Central memory CD8-positive, alpha-beta T cell (primary cell): ENCODE results near the gene ZNF362.

Source experiments
- ATAC-seq: fragments of 150-1000 bp; cut with Tn5 transposase; replicated peaks from 2 replicates; pipeline ENCODE4 v1.10.0; 2022; ENCODE audit warnings: mild to moderate bottlenecking, moderate FRiP score, moderate number of reproducible peaks; ENCODE audit not compliant: poor library complexity, severe bottlenecking; ENCODE audit errors: extremely low read depth
- DNase-seq, 2 donors: peaks; one replicate each; pipeline ENCODE4 v3.0.0; 2021; ENCODE audit warnings: low spot score in 2 of 2
- H3K27ac Mint-ChIP-seq: one replicate; pipeline ENCODE4 v1.8.0; 2022; ENCODE audit warnings: low read depth, mild to moderate bottlenecking, moderate library complexity, mixed read lengths
- H3K27me3 Mint-ChIP-seq: one replicate; pipeline ENCODE4 v1.8.0; 2022; ENCODE audit warnings: mixed read lengths
- H3K36me3 Mint-ChIP-seq: one replicate; pipeline ENCODE4 v1.8.0; 2022; ENCODE audit warnings: mild to moderate bottlenecking, moderate library complexity, mixed read lengths; ENCODE audit not compliant: insufficient read depth
- H3K4me1 Mint-ChIP-seq: one replicate; pipeline ENCODE4 v1.8.0; 2022; ENCODE audit warnings: mixed read lengths
- H3K4me3 Mint-ChIP-seq: one replicate; pipeline ENCODE4 v1.8.0; 2022; ENCODE audit warnings: mild to moderate bottlenecking, moderate library complexity, mixed read lengths
- H3K9me3 Mint-ChIP-seq: one replicate; pipeline ENCODE4 v1.8.0; 2022; ENCODE audit warnings: mixed read lengths

ZNF362 gene

GRCh38 chr1:33332357-33332789, 76.1 kb downstream of the ZNF362 start:
- ATAC-seq = no peak

DNA sequence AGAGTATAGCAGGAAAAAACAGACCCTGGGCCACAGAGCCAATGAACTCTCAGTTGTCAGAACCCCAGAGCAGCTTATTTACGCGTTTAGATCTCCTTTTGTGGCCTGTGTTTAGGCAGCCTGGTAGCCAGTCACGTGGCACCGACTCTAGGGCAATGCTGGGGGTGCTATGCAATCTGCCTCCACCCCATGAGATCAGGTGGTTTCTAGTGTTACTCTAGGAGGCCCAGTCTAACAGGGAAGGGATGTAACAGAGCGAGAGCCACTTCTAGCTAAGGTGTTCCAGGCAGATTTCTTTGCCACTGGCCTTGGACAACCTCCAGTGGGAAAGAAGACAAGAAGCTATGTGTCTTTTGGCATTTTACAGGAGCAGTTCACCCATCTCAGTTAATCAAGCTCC, 76.6 kb downstream of the ZNF362 start:
- H3K27ac Mint-ChIP-seq = no peak overlapping the region
- peaks cover 37% of the 10 kb centered on the region for H3K36me3 Mint-ChIP-seq
- DNase-seq (no peak), ATAC-seq (no peak)
- no peak overlapping the region for H3K4me3 Mint-ChIP-seq
- no peaks in the 10 kb centered on the region for H3K27me3 Mint-ChIP-seq
- no peaks in the 10 kb centered on the region for H3K9me3 Mint-ChIP-seq
- H3K4me1 Mint-ChIP-seq = peaks cover 15% of the 10 kb centered on the region

More at GRCh38 chr1:33332357-33332789, 76.1 kb downstream of the ZNF362 start:
- no peak overlapping the region for H3K4me3 Mint-ChIP-seq
- no peak overlapping the region for H3K27ac Mint-ChIP-seq
- H3K36me3 Mint-ChIP-seq = peaks cover 41% of the 10 kb centered on the region
- H3K27me3 Mint-ChIP-seq = no peaks in the 10 kb centered on the region
- DNase-seq = no peak
- peaks cover 13% of the 10 kb centered on the region for H3K4me1 Mint-ChIP-seq
- no peaks in the 10 kb centered on the region for H3K9me3 Mint-ChIP-seq

DNA sequence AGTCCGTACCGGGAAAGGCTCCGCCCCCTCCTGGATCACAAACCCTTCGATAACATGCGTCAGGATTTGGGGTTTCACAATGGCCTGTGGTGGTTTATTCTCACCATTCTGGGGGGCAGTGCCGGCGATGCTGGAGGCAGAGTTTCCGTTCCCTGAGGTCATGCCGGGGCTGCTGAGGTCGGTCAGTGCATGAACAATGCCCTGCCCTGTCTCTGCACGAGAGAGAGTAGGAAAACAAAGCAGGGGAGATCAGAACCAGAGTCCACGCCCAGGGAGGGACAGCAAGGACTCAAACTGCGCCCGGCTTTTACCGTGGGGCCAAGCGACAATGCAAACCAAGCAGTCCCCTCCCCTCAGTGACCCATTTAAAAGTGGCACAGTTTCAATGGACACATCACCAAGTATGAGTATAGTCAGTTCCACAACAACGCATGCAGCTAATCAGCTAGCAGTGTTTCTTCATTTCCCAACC, 77.8 kb downstream of the ZNF362 start:
- Mint-ChIP-seq H3K9me3 (no peaks in the 10 kb centered on the region), H3K4me3 (no peak overlapping the region), H3K27me3 (no peaks in the 10 kb centered on the region), H3K36me3 (peaks cover 26% of the 10 kb centered on the region), H3K27ac (no peak overlapping the region), H3K4me1 (peaks cover 28% of the 10 kb centered on the region)
- no peak for DNase-seq
- no peak for ATAC-seq

- no peak for DNase-seq
- no peak overlapping the region for H3K4me3 Mint-ChIP-seq
- H3K9me3 Mint-ChIP-seq = no peaks in the 10 kb centered on the region
- H3K27me3 Mint-ChIP-seq = no peaks in the 10 kb centered on the region
- no peak for ATAC-seq
- H3K27ac Mint-ChIP-seq = peak overlapping the region; percentile 78
- peaks cover 21% of the 10 kb centered on the region for H3K36me3 Mint-ChIP-seq
- peaks cover 31% of the 10 kb centered on the region for H3K4me1 Mint-ChIP-seq
Observed at GRCh38 chr1:33335020-33335419, 78.7 kb downstream of the ZNF362 start.

DNA sequence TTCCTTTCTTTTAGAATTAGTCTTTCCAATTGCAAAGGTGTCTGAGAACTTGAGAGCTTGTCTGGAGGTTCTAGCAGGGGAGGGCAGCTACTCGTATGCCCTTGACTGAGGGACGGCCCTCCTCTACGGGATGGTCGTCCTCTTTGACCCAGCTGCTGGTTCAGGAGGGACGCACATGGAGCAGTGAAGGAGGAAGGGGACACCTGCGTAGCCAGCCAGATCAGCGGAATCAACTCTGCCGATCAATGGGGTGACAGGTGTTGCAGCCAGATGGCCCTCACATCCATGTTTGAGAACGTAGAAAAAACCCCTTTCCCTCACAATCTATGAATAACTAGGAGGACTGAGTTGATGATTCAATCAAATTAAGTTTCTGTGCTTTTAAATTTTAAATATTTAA, 80.3 kb downstream of the ZNF362 start:
- H3K27ac Mint-ChIP-seq = no peak overlapping the region
- peaks cover 17% of the 10 kb centered on the region for H3K36me3 Mint-ChIP-seq
- H3K27me3 Mint-ChIP-seq = no peaks in the 10 kb centered on the region
- H3K4me1 Mint-ChIP-seq = peaks cover 45% of the 10 kb centered on the region
- DNase-seq (no peak), ATAC-seq (no peak)
- H3K4me3 Mint-ChIP-seq = no peak overlapping the region
- H3K9me3 Mint-ChIP-seq = no peaks in the 10 kb centered on the region

GRCh38 chr1:33337441-33337840, 81.1 kb downstream of the ZNF362 start:
- Mint-ChIP-seq H3K36me3 (peaks cover 9% of the 10 kb centered on the region), H3K4me1 (peaks cover 45% of the 10 kb centered on the region), H3K9me3 (no peaks in the 10 kb centered on the region), H3K4me3 (no peak overlapping the region), H3K27ac (no peak overlapping the region), H3K27me3 (no peaks in the 10 kb centered on the region)
- DNase-seq = no peak
- ATAC-seq = no peak

DNA sequence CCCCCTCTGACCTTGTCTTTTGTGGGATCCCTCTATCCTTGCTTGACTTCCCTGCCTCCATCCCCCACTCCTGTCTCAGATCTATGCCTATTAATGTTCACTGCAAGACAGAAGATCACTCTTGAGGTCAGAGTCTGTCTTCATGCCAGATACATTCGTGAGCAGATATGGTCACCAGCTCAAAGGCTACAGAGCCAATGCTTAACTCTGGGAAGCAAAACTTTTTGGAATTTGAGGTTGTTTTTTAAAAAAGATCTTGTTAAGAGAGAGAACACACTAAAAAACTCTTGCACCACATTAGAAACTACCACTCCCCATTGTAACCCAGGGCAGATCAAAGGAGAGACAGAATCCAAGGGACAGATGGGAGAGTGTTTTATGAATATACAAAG, 81.8 kb downstream of the ZNF362 start:
- Mint-ChIP-seq H3K4me3 (no peak overlapping the region), H3K27ac (peak overlapping the region; percentile 26)

DNA sequence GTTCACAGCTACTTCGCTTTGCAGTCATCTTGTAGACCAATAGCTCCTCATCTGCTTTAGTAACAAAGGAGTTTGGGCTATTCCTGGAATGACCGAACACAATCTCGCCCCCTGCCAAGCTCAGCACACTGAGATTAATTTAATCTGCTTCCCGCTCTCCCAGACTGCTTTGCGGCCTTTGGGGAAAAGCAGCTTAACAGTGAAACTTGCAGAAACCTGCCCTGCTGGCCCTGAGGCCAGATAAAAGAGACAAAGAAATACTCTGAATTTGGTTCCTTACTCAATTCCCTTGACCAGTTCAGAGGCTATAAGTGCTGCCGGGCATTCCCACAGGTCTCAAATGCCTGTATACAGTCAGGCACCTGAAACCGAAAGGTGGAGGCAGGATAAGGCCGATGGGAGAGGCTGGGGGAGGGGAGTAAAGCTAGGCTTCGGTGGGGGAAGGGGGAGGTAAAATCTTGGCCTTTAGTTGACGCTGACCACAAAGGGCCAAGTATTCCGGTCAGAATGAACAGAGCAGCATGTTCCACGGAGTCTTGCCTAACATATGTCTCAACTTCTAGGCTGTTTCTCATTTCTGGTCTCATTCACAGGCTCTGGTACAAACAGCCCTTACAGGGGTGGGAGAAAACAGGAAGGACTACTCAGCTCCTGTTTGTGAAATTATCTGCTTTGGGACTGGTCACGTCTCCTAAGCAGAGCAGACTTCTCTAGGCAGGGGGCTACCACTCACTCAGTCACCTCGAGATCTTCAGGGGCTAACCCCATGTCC, 82.3 kb downstream of the ZNF362 start:
- peak overlapping the region; percentile 26 for H3K27ac Mint-ChIP-seq
- no peaks in the 10 kb centered on the region for H3K27me3 Mint-ChIP-seq
- H3K4me3 Mint-ChIP-seq = no peak overlapping the region
- DNase-seq = no peak
- no peak for ATAC-seq
- no peaks in the 10 kb centered on the region for H3K9me3 Mint-ChIP-seq
- peaks cover 6% of the 10 kb centered on the region for H3K36me3 Mint-ChIP-seq
- H3K4me1 Mint-ChIP-seq = peaks cover 52% of the 10 kb centered on the region

More for the DNA sequence above, 81.8 kb downstream of the ZNF362 start:
- Mint-ChIP-seq H3K36me3 (peaks cover 6% of the 10 kb centered on the region), H3K9me3 (no peaks in the 10 kb centered on the region), H3K4me1 (peaks cover 51% of the 10 kb centered on the region), H3K27me3 (no peaks in the 10 kb centered on the region)
- ATAC-seq (no peak), DNase-seq (no peak)

DNA sequence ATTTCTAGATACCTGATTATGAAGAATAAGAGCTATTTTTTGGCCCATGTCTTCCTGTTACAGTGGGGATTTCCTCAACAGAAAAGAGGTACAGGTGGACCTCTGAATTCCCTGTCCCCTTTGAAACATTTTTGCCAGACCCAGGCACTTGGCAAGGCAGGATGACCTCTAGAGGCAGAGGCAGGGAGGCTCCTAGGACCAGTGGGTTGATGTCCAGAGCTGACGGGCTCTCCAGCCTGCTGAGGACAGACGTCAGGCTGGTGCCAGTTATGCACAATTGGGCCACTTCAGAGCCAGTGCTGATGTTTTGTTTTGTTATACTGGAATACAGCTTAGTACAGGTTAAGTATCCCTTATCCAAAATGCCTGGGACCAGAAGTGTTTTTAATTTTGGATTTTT, 83.1 kb downstream of the ZNF362 start:
- Mint-ChIP-seq H3K4me3 (no peak overlapping the region), H3K9me3 (no peaks in the 10 kb centered on the region), H3K36me3 (peaks cover 3% of the 10 kb centered on the region), H3K27ac (no peak overlapping the region), H3K4me1 (peaks cover 52% of the 10 kb centered on the region), H3K27me3 (no peaks in the 10 kb centered on the region)
- no peak for ATAC-seq
- DNase-seq = no peak

DNA sequence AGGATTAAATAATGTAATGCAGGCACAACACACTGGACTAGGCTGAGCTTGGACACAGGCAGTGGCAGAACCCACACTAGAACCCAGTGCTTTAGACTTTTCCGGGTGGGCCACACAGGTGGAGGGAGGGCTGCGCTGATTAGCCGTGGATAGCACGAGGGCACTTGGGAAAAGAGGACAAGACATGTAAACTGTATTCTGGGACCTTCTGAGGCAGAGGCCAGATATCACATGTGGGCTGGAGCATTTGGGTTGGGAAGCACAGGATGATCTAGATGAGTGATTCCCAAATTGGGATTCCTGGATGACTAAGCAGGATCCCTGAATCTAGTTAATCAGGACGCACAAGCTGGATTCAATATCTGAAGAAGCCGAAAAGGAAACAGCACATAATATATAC, 84.9 kb downstream of the ZNF362 start:
- no peak overlapping the region for H3K27ac Mint-ChIP-seq
- ATAC-seq = no peak
- no peaks in the 10 kb centered on the region for H3K9me3 Mint-ChIP-seq
- DNase-seq = no peak
- H3K4me3 Mint-ChIP-seq = no peak overlapping the region
- no peaks in the 10 kb centered on the region for H3K27me3 Mint-ChIP-seq
- H3K4me1 Mint-ChIP-seq = peaks cover 44% of the 10 kb centered on the region
- peaks cover 5% of the 10 kb centered on the region for H3K36me3 Mint-ChIP-seq

DNA sequence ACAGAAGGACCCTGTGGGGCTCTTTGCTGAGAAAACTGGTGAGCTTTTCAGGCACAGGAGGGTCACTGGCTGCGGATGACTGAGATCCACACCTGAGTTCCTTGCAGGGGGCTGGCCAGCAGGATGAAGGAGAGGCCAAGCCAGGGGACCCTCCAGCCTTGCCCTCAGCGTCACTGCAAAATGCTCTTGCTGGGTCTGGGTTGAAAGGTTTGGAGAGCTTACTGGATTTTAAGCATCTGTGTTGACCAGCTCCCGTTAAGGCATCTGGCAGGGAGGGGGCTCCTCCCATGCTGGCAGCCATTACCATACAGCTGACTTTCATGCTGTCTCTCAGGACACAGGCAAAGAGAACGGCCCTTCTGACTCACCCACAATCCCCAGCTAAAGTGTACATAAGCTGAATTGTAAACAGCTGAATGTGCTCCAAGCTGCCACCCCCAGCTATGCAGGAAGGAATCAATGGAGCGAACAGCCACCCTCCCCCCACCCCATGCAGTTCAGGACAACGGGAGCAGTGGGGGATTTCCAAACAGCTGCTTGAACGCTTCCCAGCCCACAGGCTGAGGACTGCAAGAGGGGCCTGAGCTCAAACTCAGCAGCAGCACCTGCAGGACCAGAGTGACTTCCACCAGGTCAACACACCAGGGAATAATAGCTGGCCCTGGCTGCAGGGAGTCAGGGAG, 85.9 kb downstream of the ZNF362 start:
- H3K4me3 Mint-ChIP-seq = no peak overlapping the region
- no peaks in the 10 kb centered on the region for H3K27me3 Mint-ChIP-seq
- ATAC-seq = no peak
- no peaks in the 10 kb centered on the region for H3K9me3 Mint-ChIP-seq
- no peak for DNase-seq
- peaks cover 5% of the 10 kb centered on the region for H3K36me3 Mint-ChIP-seq
- peaks cover 49% of the 10 kb centered on the region for H3K4me1 Mint-ChIP-seq
- no peak overlapping the region for H3K27ac Mint-ChIP-seq

DNA sequence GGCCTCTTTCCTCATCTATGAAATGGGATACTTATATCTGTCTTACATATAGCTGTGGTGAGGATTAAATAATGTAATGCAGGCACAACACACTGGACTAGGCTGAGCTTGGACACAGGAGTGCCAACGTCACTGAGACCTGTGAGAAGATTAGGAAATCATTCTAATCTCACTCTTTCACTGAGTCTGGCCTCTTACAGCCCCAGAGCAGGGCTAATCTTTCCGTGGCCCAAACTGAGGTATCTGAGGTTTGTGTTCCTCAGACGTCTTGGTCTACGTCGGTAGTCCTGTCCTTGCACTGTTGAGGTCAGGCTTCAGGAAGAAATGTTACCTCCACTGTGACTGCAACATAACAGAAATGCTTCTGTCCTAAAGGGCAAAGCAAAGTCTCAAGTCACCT, 87.2 kb downstream of the ZNF362 start:
- ATAC-seq (no peak), DNase-seq (no peak)
- H3K9me3 Mint-ChIP-seq = no peaks in the 10 kb centered on the region
- H3K4me1 Mint-ChIP-seq = peaks cover 49% of the 10 kb centered on the region
- no peak overlapping the region for H3K4me3 Mint-ChIP-seq
- no peaks in the 10 kb centered on the region for H3K27me3 Mint-ChIP-seq
- H3K27ac Mint-ChIP-seq = no peak overlapping the region
- H3K36me3 Mint-ChIP-seq = peaks cover 5% of the 10 kb centered on the region
